ENCODE data around the gene AFAP1.

GRCh38 chr4:7781366-7781765 lies 158.3 kb downstream of the AFAP1 start:
- TF ChIP-seq POLR2A (IDR thresholded peaks at IDR 0.05; ENCODE audit: low read depth, low read length) (no peak), TAF1 (IDR thresholded peaks at IDR 0.05; ENCODE audit: borderline replicate concordance, low read depth, low read length) (no peak), POLR2AphosphoS5 (IDR thresholded peaks at IDR 0.05; ENCODE audit: low read depth, low read length) (no peak)
